Thyroid gland (tissue), 4 donors: ENCODE results near the gene ANO9.

Source experiments
- POLR2A ChIP-seq, 2 donors: fragments of 450-650 bp; IDR thresholded peaks; one replicate each; pipeline ENCODE4 v1.6.1; 2017; ENCODE audit warnings: antibody characterized with exemption in 2 of 2, mild to moderate bottlenecking in 2 of 2, moderate library complexity in 1 of 2
- TF ChIP-seq, protein P1 (sequence below), 6 experiments: fragments of 200-600 bp in 3 of 6; fragments of 450-650 bp in 3 of 6; sonication (generic) in 3 of 6; IDR thresholded peaks; one replicate each; pipeline ENCODE4 v1.5.1; 2016 to 2019; ENCODE audit warnings: antibody characterized with exemption in 6 of 6, mild to moderate bottlenecking in 2 of 6, inconsistent platforms in 1 of 6, moderate library complexity in 1 of 6

DNA sequence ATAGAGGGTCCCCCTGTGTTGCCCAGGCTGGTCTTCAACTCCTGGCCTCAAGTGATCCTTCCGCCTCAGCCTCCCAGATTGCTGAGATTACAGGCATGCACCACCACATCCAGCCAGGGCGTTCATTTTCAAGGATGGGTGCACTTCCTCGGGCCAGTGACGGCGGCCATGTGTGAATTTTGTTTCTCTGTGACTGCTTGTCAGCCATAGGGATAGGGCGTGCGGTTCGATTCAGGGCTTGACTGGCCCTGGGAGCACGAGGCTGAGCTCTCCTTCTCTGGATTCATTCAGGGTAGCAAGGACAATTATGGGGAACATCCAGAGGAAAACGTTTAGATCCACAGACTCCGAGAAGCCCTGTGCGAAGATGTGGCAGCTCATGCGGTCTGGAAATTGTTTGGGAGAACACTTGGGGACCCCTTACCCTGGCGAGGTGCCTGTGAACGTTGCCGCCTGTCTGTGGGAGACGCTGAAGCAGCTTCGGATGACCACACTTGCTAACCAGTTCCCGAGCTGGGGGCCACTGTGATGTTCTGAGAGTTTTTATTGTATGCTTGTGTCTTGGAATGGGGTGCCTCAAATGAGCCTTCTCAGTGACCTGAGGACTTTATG is 11.2 kb upstream of the ANO9 start:
- TF ChIP-seq, protein P1, sequence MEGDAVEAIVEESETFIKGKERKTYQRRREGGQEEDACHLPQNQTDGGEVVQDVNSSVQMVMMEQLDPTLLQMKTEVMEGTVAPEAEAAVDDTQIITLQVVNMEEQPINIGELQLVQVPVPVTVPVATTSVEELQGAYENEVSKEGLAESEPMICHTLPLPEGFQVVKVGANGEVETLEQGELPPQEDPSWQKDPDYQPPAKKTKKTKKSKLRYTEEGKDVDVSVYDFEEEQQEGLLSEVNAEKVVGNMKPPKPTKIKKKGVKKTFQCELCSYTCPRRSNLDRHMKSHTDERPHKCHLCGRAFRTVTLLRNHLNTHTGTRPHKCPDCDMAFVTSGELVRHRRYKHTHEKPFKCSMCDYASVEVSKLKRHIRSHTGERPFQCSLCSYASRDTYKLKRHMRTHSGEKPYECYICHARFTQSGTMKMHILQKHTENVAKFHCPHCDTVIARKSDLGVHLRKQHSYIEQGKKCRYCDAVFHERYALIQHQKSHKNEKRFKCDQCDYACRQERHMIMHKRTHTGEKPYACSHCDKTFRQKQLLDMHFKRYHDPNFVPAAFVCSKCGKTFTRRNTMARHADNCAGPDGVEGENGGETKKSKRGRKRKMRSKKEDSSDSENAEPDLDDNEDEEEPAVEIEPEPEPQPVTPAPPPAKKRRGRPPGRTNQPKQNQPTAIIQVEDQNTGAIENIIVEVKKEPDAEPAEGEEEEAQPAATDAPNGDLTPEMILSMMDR (IDR thresholded peaks at IDR 0.05), result no peak
- TF ChIP-seq POLR2A (IDR thresholded peaks at IDR 0.05), result no peak
